DLD1 (cell line): ENCODE measurements around the gene MYBPC1.

Experiments
- in situ Hi-C: cut with HindIII; loops from 2 replicates; pipeline ENCODE4 v1.10.0; 2017; ENCODE audit warnings: low sequenced_read_pairs

The MYBPC1 gene

GRCh38 chr12:101690544-101691098 is 95.8 kb downstream of the MYBPC1 start:
- in situ Hi-C loops = no loop called here

- in situ Hi-C loops = no loop called here
Observed at GRCh38 chr12:101691503-101692096, 96.8 kb downstream of the MYBPC1 start.

GRCh38 chr12:101694297-101694848 is 99.6 kb downstream of the MYBPC1 start:
- in situ Hi-C loops = no loop called here

DNA sequence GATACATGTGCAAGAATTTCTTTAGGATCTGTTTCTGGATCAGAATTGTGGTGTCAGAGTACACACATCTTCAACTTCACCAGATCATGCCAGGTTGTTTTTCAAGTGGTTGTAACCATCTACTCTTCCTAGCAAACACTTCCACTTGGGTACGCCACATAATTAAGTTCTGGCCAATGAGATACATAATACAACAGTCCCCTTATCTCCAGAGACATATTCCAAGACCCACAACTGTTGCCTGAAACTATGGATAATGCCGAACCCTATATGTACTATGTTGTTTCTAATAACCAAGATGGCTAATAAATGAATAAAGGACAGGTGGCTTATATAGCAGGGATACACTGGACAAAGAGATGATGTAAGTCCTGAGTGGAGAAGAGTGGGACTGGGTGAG is 100.2 kb downstream of the MYBPC1 start:
- in situ Hi-C loops = no loop called here

- in situ Hi-C loops = no loop called here
Observed at GRCh38 chr12:101695706-101696105, 100.9 kb downstream of the MYBPC1 start.

- in situ Hi-C loops = no loop called here
Observed at GRCh38 chr12:101696251-101697196, 101.8 kb downstream of the MYBPC1 start.

DNA sequence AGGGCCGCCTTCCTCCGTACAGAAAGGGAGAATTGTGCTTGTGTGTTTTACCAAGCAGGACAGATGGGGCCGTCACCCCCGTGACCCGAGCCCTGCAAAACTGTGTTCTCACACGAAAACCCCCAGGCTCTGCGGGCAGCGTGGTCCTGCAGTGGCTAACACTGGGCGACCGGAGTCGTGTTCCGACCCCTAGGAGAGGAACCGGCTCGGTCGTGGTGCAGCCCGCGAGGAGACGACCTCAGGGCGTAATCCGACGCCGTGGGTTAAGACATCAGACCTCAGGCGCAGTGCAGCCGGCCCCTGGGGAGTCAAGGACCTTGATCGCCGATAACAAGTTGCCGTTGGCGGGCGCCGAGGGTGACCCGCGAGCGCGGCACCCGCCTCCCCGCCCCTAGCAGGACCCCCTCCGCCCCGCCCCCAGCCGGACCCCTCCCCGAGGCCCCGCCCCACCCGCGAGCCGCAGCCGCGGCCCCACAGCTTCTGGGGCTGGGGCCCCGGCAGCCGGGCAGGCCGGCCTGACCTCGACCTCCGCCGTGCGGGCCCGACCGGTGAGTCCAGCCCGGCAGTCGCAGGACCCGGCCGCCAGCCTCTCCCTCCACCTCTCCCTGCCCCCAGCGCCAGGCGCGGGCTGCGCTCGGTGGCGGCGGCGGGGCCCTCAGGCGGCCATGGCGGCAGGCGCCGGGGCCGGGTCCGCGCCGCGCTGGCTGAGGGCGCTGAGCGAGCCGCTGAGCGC is 102.6 kb downstream of the MYBPC1 start, which contains the start of gene CHPT1:
Gene CHPT1, plus strand, starts transcription at position 444 of the 733 bp plus-strand sequence. Its CDS starts 222 bp downstream, at position 666.
- in situ Hi-C loops = no loop called here

DNA sequence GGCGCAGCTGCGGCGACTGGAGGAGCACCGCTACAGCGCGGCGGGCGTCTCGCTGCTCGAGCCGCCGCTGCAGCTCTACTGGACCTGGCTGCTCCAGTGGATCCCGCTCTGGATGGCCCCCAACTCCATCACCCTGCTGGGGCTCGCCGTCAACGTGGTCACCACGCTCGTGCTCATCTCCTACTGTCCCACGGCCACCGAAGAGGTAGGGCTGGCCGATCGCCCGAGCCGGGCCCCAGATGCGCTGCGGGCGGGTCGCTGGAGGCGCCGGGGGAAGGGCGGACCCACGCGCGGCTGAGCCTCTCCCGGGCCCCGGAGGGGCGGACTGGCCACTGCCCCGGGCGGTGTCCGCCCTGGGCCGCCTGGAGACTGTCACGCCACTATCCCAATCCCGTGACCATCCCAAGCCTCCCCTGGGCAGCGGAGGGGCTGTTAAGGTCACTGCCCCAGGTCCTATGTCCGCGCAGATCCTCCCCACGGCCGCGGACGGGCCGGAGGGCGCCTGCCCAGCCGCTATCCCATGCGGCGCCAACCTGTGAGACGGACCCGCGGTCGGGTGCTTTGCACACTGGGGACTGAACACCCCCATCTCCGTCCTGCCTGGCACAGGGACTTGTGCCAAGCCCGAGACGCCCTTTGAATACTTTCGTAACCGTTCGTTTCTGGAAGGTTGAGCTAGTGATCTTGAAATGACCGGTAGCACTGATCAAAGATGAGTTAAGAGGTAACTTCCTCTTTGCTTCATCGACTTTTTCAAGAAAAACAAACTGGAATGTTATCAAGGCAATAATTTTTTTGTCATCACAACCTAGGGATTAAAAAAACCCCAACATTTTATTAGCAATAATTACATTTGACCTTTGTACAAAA is 103.4 kb downstream of the MYBPC1 start:
- in situ Hi-C loops = no loop called here

GRCh38 chr12:101698800-101699347 is 104.1 kb downstream of the MYBPC1 start:
- in situ Hi-C loops = no loop called here

DNA sequence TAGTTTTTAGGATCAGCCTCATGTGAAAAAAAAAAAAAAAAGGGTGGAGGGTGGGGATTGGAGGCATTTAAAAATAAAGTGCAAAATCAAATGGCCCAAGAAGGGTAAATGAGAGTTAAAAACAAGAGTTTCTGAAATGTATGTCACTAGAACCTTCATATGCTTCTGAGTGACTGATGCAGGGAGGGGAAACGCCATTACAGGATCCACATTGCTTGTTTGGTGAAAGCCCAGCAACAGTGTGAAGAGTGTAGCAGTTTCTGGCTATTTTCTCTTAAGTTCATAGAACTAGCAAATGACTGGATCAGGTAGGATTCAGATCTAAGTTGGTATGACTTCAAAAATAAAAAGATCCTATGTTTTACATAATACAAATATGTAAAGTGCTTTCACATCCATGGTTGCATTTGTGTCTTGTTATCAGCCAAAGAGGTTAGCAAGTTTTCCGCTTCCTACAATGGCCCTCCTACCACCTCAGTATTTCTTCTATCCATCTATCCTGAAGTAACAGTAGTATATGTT is 105.6 kb downstream of the MYBPC1 start:
- in situ Hi-C loops = no loop called here

GRCh38 chr12:101703487-101703886 is 108.7 kb downstream of the MYBPC1 start:
- in situ Hi-C loops = no loop called here

DNA sequence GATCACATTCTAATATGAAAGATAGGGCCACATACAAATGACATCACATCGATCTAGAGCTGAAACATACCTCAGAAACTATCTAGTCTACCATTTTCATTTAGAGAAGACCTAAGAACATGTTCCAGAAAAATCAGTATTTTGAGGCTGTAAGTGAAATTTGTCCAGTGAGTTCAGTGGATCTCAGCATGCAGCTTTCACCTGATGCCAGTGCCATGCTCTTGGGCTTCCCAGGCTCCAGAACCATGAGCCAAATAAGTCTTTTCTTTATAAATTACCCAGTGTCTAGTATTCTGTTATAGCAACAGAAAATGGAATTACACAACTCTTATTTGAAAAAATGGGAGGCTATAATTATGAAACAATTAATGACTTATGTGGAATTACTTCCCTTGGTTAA is 111.6 kb downstream of the MYBPC1 start:
- in situ Hi-C loops = no loop called here

- in situ Hi-C loops = no loop called here
Observed at GRCh38 chr12:101707131-101707782, 112.5 kb downstream of the MYBPC1 start.

DNA sequence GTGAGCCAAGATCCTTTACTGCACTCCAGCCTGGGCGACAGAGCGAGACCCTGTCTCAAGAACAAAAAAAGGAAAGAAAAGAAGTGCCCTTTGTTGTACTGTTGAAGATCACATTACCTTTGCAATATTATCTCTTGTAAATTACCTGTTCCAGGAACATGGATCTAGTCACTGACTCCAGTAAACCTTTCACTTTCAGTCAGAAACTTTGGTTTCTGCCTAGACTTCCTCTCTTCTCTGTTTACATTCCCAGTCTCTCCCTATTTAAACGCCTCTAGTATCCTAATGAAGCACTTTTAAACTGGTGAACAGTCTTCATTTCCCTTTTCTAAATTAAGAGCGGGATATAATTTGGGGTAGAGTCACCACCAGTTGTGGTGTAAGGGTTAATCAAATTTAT is 115.5 kb downstream of the MYBPC1 start:
- in situ Hi-C loops = no loop called here

DNA sequence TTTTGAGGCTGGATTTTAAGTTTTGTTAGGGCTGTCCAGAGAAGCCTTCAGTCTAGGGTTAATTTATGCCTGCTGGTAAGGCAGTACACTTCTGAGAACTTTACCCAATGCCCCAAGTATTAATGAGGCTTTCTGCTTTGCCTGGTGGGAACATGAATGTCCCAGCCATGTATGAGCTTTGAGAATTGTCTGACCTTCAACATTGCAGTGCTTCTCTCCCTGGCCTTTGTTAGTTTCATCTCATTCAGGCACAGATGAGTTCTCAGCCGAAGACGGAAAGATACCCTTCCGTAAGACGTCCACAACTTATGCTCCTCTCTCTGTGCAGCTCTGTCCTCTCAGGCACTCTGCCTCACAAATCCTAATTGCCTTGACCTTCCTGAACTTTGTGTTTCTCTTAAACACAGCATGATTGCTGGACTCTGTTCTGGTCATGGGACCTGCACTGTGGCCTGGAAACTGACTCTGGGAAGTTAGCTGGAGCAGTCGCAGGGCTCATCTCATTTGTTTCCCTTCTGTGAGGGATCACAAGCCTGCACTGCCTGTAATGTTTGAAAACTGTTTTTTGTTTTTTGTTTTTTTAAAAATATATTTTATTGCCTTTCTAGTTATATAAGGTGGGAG is 118.4 kb downstream of the MYBPC1 start:
- in situ Hi-C loops = no loop called here

DNA sequence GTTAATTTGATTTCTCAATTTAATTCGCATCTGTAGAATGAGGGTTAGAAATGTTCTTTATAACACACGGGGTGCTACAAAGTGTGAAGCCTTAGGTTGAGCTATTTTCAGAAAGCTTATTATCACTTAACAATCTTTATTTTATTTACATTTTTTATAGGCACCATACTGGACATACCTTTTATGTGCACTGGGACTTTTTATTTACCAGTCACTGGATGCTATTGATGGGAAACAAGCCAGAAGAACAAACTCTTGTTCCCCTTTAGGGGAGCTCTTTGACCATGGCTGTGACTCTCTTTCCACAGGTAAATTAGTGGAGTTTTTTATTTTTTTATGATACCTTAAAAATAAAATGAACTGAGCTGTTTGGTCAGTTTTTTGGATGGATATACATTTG is 119.2 kb downstream of the MYBPC1 start:
- in situ Hi-C loops = no loop called here

- in situ Hi-C loops = no loop called here
Observed at GRCh38 chr12:101714877-101715444, 120.2 kb downstream of the MYBPC1 start.

DNA sequence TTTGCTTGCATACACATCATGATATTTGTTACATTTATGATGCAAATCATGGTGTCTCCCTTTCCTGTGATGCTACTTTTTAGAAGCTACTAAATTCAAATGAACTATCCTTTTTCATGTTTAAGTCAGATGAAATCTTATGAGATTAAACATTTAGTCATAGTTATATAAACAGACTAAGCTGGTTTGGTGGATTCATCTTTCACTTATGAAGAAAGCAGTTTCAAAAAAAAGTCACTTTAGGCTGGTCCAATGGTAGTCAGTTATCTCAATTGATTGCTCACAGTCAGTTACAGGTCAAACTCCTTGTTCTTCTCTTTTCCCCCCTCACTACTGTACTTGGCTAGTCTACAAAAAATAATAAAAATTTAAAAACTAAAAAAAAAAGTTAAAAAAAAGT is 124.8 kb downstream of the MYBPC1 start:
- in situ Hi-C loops = no loop called here
